CD14-positive monocyte (primary cell): ENCODE results near the gene ADAMTSL3. TPM values are rescaled to one million over a fixed set of nuclear protein-coding genes. Genes with fewer than 3 reads are reported as not detected.

Source experiments
- DNase-seq, 3 donors: peaks; one replicate each; pipeline ENCODE4 v3.0.0-alpha.2; 2011 to 2022
- H2AFZ ChIP-seq: 2 replicates; pipeline ENCODE4 v1.6.0; 2012; ENCODE audit warnings: mild to moderate bottlenecking, low read depth, low read length, inconsistent platforms; ENCODE audit not compliant: insufficient read depth, poor library complexity, severe bottlenecking
- H3K27ac ChIP-seq, 2 donors: 1 replicate in 1 of 2; 2 replicates in 1 of 2; pipeline ENCODE4 v1.5.1; 2012 to 2013; ENCODE audit warnings: low read length in 2 of 2, control low read depth in 1 of 2, inconsistent platforms in 1 of 2, low read depth in 1 of 2, mild to moderate bottlenecking in 1 of 2
- H3K27me3 ChIP-seq, 2 donors: one replicate each; pipeline versions ENCODE4 v1.6.0 to v1.6.1; 2011 to 2013; ENCODE audit warnings: low read length in 2 of 2; ENCODE audit not compliant: control insufficient read depth in 2 of 2, insufficient read depth in 2 of 2
- H3K36me3 ChIP-seq, 2 donors: replicated peaks in 1 of 2; 1 replicate in 1 of 2; 2 replicates in 1 of 2; pipeline versions ENCODE4 v1.5.1 to v1.6.1; 2012 to 2013; ENCODE audit warnings: low read length in 2 of 2, control low read depth in 1 of 2, inconsistent platforms in 1 of 2, mild to moderate bottlenecking in 1 of 2; ENCODE audit not compliant: insufficient read depth in 2 of 2, control insufficient read depth in 1 of 2
- H3K4me1 ChIP-seq, 2 donors: 1 replicate in 1 of 2; 2 replicates in 1 of 2; pipeline versions ENCODE4 v1.5.1 to v1.6.1; 2012 to 2013; ENCODE audit warnings: low read length in 2 of 2, control low read depth in 1 of 2, inconsistent platforms in 1 of 2, mild to moderate bottlenecking in 1 of 2, moderate library complexity in 1 of 2; ENCODE audit not compliant: insufficient read depth in 2 of 2, control insufficient read depth in 1 of 2
- H3K4me2 ChIP-seq: replicated peaks from 2 replicates; pipeline ENCODE3; 2012; ENCODE audit warnings: low read length, moderate library complexity, mild to moderate bottlenecking; ENCODE audit not compliant: poor library complexity, severe bottlenecking; ENCODE audit errors: extremely low read depth
- H3K4me3 ChIP-seq, 3 experiments: fragments of 200-600 bp in 1 of 3; sonication (generic) in 1 of 3; replicated peaks in 1 of 3; 1 replicate in 2 of 3; 2 replicates in 1 of 3; pipeline ENCODE4 v1.5.1; 2011 to 2013; ENCODE audit warnings: low read length in 3 of 3, mild to moderate bottlenecking in 3 of 3, control low read depth in 2 of 3, low read depth in 2 of 3, inconsistent platforms in 1 of 3, moderate library complexity in 1 of 3
- H3K79me2 ChIP-seq: 2 replicates; pipeline ENCODE4 v1.6.0; 2012; ENCODE audit warnings: mild to moderate bottlenecking, control low read depth, inconsistent platforms, low read length, moderate library complexity; ENCODE audit not compliant: insufficient read depth
- H3K9ac ChIP-seq: 2 replicates; pipeline ENCODE4 v1.6.0; 2017; ENCODE audit warnings: low read length, mild to moderate bottlenecking; ENCODE audit not compliant: insufficient read depth, poor library complexity, severe bottlenecking
- H3K9me3 ChIP-seq, 2 donors: replicated peaks in 1 of 2; 1 replicate in 1 of 2; 2 replicates in 1 of 2; pipeline versions ENCODE4 v1.5.1 to v1.6.1; 2012 to 2013; ENCODE audit warnings: low read length in 2 of 2, control low read depth in 1 of 2; ENCODE audit not compliant: control insufficient read depth in 1 of 2, insufficient read depth in 1 of 2
- H4K20me1 ChIP-seq: 2 replicates; pipeline ENCODE4 v1.6.0; 2012; ENCODE audit warnings: mild to moderate bottlenecking, low read length, control low read depth, moderate library complexity; ENCODE audit not compliant: insufficient read depth
- H3K27ac Mint-ChIP-seq, 7 donors: one replicate each; pipeline ENCODE4 v1.8.0; 2020; ENCODE audit warnings: mild to moderate bottlenecking in 7 of 7, mixed read lengths in 7 of 7, moderate library complexity in 6 of 7, inconsistent platforms in 2 of 7
- H3K27me3 Mint-ChIP-seq, 3 donors: one replicate each; pipeline ENCODE4 v1.8.0; 2021 to 2022; ENCODE audit warnings: low read depth in 3 of 3, mild to moderate bottlenecking in 3 of 3, mixed read lengths in 3 of 3, moderate library complexity in 3 of 3, inconsistent platforms in 1 of 3
- H3K36me3 Mint-ChIP-seq, 2 donors: one replicate each; pipeline ENCODE4 v1.8.0; 2020; ENCODE audit warnings: mixed read lengths in 2 of 2, inconsistent platforms in 1 of 2, mild to moderate bottlenecking in 1 of 2
- H3K4me1 Mint-ChIP-seq: one replicate; pipeline ENCODE4 v1.8.0; 2020; ENCODE audit warnings: mild to moderate bottlenecking, mixed read lengths
- H3K4me3 Mint-ChIP-seq, 2 donors: one replicate each; pipeline ENCODE4 v1.8.0; 2020; ENCODE audit warnings: mild to moderate bottlenecking in 2 of 2, mixed read lengths in 2 of 2, moderate library complexity in 1 of 2
- H3K9me3 Mint-ChIP-seq, 7 donors: one replicate each; pipeline ENCODE4 v1.8.0; 2020 to 2022; ENCODE audit warnings: mixed read lengths in 7 of 7, mild to moderate bottlenecking in 6 of 7, moderate library complexity in 6 of 7, inconsistent platforms in 2 of 7
- WGBS: methylation state at CpG from one replicate; pipeline ENCODE4 v1.1.5; 2013; ENCODE audit warnings: missing lambda C conversion rate; ENCODE audit not compliant: insufficient coverage; 5-methylcytosine and 5-hydroxymethylcytosine counted together
- intact Hi-C, 2 donors: fragments of 100-400 bp; cut with micrococcal nuclease; formaldehyde crosslinking; loops; one replicate each; pipeline versions ENCODE4 v1.15.0 to v1.15.1; 2023
- polyA plus RNA-seq, 3 donors: library from polyadenylated mRNA; depleted of rRNA in 1 of 3; unstranded in 2 of 3; stranded (reverse) in 1 of 3; fragments of 300-500 nt in 2 of 3; fragments of >200 nt in 1 of 3; fragmentation: Illumina TruSeq in 2 of 3; gene quantifications; 1 replicate in 2 of 3; 2 replicates in 1 of 3; pipeline ENCODE4 v1.2.3, GENCODE V29; 2012 to 2021
- TF ChIP-seq, protein P1 (sequence below): fragments of 200-600 bp; IDR thresholded peaks from one replicate; pipeline ENCODE4 v1.8.0; 2022; ENCODE audit warnings: antibody characterized with exemption, mild to moderate bottlenecking

The ADAMTSL3 gene
- polyA plus RNA-seq, 3 donors: not detected

DNA sequence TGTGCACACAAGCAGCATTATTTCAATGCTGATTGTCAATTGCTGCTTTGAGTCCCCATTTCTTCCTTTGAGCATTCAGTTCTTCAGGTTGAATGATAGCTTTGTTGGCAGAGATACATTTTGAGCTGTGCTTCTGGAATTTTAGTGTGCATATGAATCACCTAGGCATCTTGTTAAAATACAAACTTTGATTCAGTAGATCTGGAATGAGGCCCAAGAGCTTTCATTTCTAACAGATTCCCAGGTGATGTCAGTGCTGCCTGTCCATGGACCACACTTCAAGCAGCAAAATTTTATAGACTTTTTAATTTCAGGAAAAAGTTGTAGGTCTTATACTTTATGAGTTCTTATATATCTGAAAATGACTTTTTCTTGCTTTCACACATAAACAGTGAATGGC, 131.1 kb downstream of the ADAMTSL3 start:
- TF ChIP-seq, protein P1, sequence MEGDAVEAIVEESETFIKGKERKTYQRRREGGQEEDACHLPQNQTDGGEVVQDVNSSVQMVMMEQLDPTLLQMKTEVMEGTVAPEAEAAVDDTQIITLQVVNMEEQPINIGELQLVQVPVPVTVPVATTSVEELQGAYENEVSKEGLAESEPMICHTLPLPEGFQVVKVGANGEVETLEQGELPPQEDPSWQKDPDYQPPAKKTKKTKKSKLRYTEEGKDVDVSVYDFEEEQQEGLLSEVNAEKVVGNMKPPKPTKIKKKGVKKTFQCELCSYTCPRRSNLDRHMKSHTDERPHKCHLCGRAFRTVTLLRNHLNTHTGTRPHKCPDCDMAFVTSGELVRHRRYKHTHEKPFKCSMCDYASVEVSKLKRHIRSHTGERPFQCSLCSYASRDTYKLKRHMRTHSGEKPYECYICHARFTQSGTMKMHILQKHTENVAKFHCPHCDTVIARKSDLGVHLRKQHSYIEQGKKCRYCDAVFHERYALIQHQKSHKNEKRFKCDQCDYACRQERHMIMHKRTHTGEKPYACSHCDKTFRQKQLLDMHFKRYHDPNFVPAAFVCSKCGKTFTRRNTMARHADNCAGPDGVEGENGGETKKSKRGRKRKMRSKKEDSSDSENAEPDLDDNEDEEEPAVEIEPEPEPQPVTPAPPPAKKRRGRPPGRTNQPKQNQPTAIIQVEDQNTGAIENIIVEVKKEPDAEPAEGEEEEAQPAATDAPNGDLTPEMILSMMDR: no peak
- Histone ChIP-seq H3K9ac (no peak overlapping the region), H4K20me1 (no peaks in the 10 kb centered on the region), H3K9me3 (no peaks in the 10 kb centered on the region), H3K4me1 (no peaks in the 10 kb centered on the region), H3K4me3 (no peak overlapping the region), H3K79me2 (no peaks in the 10 kb centered on the region), H3K27me3 (no peaks in the 10 kb centered on the region), H3K27ac (no peak overlapping the region), H3K36me3 (no peaks in the 10 kb centered on the region), H2AFZ (no peak overlapping the region), H3K4me2 (no peak overlapping the region)
- H3K9me3 Mint-ChIP-seq: peaks cover 0 to 10% (median 5%) of the 10 kb centered on the region in 7 donors
- H3K27me3 Mint-ChIP-seq: peaks cover 0 to 6% (median 4%) of the 10 kb centered on the region in 3 donors
- H3K4me3 Mint-ChIP-seq: no peak overlapping the region
- H3K4me1 Mint-ChIP-seq: no peaks in the 10 kb centered on the region
- H3K36me3 Mint-ChIP-seq: no peaks in the 10 kb centered on the region
- DNase-seq: no peak
- no peak overlapping the region for H3K27ac Mint-ChIP-seq
- intact Hi-C loops: no loop called here

DNA sequence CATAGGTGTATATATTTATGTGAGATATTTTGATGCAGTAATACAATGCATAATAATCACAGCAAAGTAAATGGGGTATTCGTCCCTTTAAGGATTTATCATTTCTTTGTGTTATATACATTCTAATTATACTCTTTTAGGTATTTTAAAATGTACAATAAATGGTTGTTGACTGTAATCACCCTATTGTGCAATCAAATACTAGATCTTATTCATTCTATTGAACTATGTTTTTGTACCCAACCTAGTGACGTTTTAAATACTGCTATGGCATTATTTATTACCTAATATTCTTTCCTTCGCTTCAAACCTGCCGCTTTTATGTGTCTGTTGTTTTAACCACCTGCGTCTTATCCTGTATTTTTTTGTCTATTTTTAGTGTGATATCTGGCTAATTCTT, 132.4 kb downstream of the ADAMTSL3 start:
- Histone ChIP-seq H3K9ac (no peak overlapping the region), H2AFZ (no peak overlapping the region), H4K20me1 (no peaks in the 10 kb centered on the region), H3K27me3 (no peaks in the 10 kb centered on the region), H3K4me2 (no peak overlapping the region), H3K4me1 (no peaks in the 10 kb centered on the region), H3K9me3 (no peaks in the 10 kb centered on the region), H3K27ac (no peak overlapping the region), H3K4me3 (no peak overlapping the region), H3K36me3 (no peaks in the 10 kb centered on the region), H3K79me2 (no peaks in the 10 kb centered on the region)
- TF ChIP-seq, protein P1: no peak
- no peak overlapping the region for H3K27ac Mint-ChIP-seq
- H3K9me3 Mint-ChIP-seq: peaks cover 0 to 10% (median 4%) of the 10 kb centered on the region in 7 donors
- no peak for DNase-seq
- intact Hi-C loops: no loop called here
- H3K36me3 Mint-ChIP-seq: no peaks in the 10 kb centered on the region
- H3K4me3 Mint-ChIP-seq: no peak overlapping the region
- WGBS: no CpG with 5 or more reads among the region's 5 CpGs
- peaks cover 0 to 6% (median 4%) of the 10 kb centered on the region in 3 donors for H3K27me3 Mint-ChIP-seq
- no peaks in the 10 kb centered on the region for H3K4me1 Mint-ChIP-seq
